MCF 10A (cell line): ENCODE data around the gene RNF212. TPM values are rescaled to one million over a fixed set of nuclear protein-coding genes. Genes with fewer than 3 reads are reported as not detected.

Experiments
- BruUV-seq: library from RNA; stranded (reverse); fragments of 400-500 nt; replicated peaks from 2 replicates; lab custom pipeline; 2021; lab: Mats Ljungman, UMichigan
- CTCF ChIA-PET: fragments of 300-600 bp; sonication (Branson Sonifier 250); formaldehyde crosslinking; extraction: SDS; loops from one replicate; lab custom pipeline; 2021; ENCODE audit warnings: antibody characterized with exemption, inconsistent platforms; lab: Yijun Ruan, JAX
- POLR2A ChIA-PET: fragments of 300-600, 350-650 bp; sonication (Branson Sonifier 250); formaldehyde crosslinking; extraction: SDS; loops from one replicate; lab custom pipeline; 2020; ENCODE audit warnings: antibody characterized with exemption, inconsistent platforms; lab: Yijun Ruan, JAX
- DNase-seq: peaks from one replicate; pipeline ENCODE4 v3.0.0-alpha.2; 2018; ENCODE audit not compliant: unreplicated experiment
- H3K27ac Mint-ChIP-seq: one replicate; pipeline ENCODE4 v1.8.0; 2022; ENCODE audit warnings: mild to moderate bottlenecking, low read depth, mixed read lengths; ENCODE audit not compliant: unreplicated experiment
- H3K27me3 Mint-ChIP-seq: one replicate; pipeline ENCODE4 v1.8.0; 2022; ENCODE audit warnings: mixed read lengths; ENCODE audit not compliant: insufficient read depth, unreplicated experiment
- H3K36me3 Mint-ChIP-seq: one replicate; pipeline ENCODE4 v1.8.0; 2022; ENCODE audit warnings: mild to moderate bottlenecking, moderate library complexity, mixed read lengths; ENCODE audit not compliant: insufficient read depth, unreplicated experiment
- H3K4me1 Mint-ChIP-seq: one replicate; pipeline ENCODE4 v1.8.0; 2022; ENCODE audit warnings: mixed read lengths; ENCODE audit not compliant: insufficient read depth, unreplicated experiment
- H3K4me3 Mint-ChIP-seq: one replicate; pipeline ENCODE4 v1.8.0; 2022; ENCODE audit warnings: mild to moderate bottlenecking, moderate library complexity, mixed read lengths; ENCODE audit not compliant: unreplicated experiment
- H3K9me3 Mint-ChIP-seq: one replicate; pipeline ENCODE4 v1.8.0; 2022; ENCODE audit warnings: mixed read lengths; ENCODE audit not compliant: unreplicated experiment
- intact Hi-C: fragments of 100-400 bp; cut with micrococcal nuclease; formaldehyde crosslinking; loops from 2 replicates; pipeline ENCODE4 v1.14.1; 2022
- total RNA-seq: library from RNA; stranded (reverse); gene quantifications from 2 replicates; pipeline ENCODE4 v1.2.3, GENCODE V29; 2022
- TF ChIP-seq, protein P1 (sequence below): fragments of 200-600 bp; IDR thresholded peaks from one replicate; pipeline ENCODE4 v1.8.0; 2022; ENCODE audit warnings: antibody characterized with exemption, mild to moderate bottlenecking; ENCODE audit not compliant: unreplicated experiment

Gene RNF212
- total RNA-seq, 1 experiment from 2014 or later: not detected

DNA sequence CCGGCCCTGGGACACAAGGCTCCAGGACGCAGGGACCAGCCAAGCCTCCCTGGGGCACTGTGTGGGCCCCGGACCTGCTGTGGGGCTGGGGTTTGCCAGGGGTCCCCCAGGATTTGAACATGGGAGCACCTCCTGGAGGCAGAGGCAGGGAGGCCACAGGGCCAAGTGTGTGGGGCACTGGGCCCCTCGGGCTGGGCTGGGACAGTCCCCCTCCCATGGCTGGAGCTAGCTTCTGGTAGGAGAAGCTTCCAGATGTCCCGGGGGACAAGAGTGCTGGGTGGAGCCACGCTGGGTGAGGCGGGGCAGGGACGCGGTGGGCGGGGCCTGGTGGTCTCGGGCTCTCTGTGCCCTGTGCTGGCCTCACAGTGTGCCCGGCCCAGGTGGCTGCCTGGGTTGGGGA, 83.3 kb downstream of the RNF212 start:
- H3K27me3 Mint-ChIP-seq: no peaks in the 10 kb centered on the region
- no peaks in the 10 kb centered on the region for H3K4me1 Mint-ChIP-seq
- BruUV-seq: no TSS peak
- CTCF ChIA-PET: no interaction called here
- DNase-seq: no peak
- intact Hi-C loops: no loop called here
- TF ChIP-seq, protein P1, sequence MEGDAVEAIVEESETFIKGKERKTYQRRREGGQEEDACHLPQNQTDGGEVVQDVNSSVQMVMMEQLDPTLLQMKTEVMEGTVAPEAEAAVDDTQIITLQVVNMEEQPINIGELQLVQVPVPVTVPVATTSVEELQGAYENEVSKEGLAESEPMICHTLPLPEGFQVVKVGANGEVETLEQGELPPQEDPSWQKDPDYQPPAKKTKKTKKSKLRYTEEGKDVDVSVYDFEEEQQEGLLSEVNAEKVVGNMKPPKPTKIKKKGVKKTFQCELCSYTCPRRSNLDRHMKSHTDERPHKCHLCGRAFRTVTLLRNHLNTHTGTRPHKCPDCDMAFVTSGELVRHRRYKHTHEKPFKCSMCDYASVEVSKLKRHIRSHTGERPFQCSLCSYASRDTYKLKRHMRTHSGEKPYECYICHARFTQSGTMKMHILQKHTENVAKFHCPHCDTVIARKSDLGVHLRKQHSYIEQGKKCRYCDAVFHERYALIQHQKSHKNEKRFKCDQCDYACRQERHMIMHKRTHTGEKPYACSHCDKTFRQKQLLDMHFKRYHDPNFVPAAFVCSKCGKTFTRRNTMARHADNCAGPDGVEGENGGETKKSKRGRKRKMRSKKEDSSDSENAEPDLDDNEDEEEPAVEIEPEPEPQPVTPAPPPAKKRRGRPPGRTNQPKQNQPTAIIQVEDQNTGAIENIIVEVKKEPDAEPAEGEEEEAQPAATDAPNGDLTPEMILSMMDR: no peak
- H3K4me3 Mint-ChIP-seq: no peak overlapping the region
- no peaks in the 10 kb centered on the region for H3K9me3 Mint-ChIP-seq
- no peak overlapping the region for H3K27ac Mint-ChIP-seq
- POLR2A ChIA-PET: no interaction called here
- peaks cover 28% of the 10 kb centered on the region for H3K36me3 Mint-ChIP-seq

DNA sequence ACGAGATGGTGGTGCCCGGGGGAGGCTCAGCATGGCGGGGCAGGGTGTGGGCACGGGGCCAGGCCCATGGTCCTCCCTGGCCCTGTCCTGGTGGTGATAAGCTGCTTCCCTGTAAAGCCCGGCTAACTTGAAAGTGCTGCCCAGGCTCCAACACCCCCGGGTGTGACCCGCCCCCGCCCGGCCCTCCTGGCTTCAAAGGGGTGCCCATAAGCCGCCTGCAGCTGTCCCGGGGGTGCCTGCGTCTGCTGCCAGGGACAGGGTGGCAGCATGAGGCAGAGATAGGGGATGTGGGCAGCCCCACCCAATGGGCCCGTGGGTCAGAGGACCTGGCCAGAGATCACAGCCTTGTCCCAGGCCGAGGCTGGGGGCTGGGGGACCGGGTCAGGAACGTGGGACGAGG, 83.8 kb downstream of the RNF212 start:
- Mint-ChIP-seq H3K4me1 (no peaks in the 10 kb centered on the region), H3K27me3 (no peaks in the 10 kb centered on the region), H3K36me3 (peaks cover 27% of the 10 kb centered on the region), H3K4me3 (no peak overlapping the region), H3K27ac (no peak overlapping the region), H3K9me3 (no peaks in the 10 kb centered on the region)
- no peak for DNase-seq
- ChIA-PET POLR2A (no interaction called here), CTCF (no interaction called here)
- TF ChIP-seq, protein P1: no peak
- intact Hi-C loops: no loop called here
- no TSS peak for BruUV-seq

DNA sequence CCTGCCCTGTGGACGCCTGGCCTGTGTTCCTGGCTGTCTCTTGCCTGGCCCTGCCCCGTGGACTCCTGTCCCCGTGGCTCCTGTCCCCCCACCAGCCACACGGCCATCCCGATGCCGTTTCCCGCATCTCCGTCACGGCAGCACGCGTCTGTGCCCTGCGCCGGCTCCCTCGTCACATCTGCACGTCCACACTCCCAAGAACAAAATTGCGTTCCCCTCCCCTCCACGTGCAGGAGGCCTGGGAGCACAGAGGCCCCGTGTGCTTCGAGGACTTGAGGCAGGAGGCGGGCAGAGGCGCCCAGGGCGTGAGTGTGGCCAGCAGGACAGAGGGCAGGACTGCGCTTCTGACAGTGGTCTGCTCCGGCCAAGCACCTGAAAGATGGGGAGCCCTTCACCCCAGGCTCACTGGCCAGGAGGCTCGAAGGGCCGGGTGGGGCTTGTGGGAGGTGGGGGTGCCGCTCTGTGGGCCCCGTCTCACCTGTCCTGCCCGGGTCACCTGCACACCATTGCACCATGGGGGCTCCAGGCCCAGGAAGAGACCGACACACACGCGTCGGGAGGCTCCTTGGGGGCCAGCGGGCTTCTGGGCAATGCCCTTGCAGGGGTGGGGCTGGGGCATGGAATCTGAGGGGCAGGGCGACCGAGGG, 84.7 kb downstream of the RNF212 start:
- H3K27ac Mint-ChIP-seq: no peak overlapping the region
- H3K36me3 Mint-ChIP-seq: peaks cover 26% of the 10 kb centered on the region
- TF ChIP-seq, protein P1: no peak
- H3K27me3 Mint-ChIP-seq: no peaks in the 10 kb centered on the region
- no peaks in the 10 kb centered on the region for H3K9me3 Mint-ChIP-seq
- H3K4me1 Mint-ChIP-seq: no peaks in the 10 kb centered on the region
- no peak overlapping the region for H3K4me3 Mint-ChIP-seq
- no TSS peak for BruUV-seq
- intact Hi-C loops: no loop called here
- DNase-seq: no peak
- POLR2A ChIA-PET: no interaction called here
- CTCF ChIA-PET: interaction anchor here (0.6 kb wide), 1 partner anchor 321 kb away, joined by 3 read pairs; no protein-coding TSS in a partner anchor

DNA sequence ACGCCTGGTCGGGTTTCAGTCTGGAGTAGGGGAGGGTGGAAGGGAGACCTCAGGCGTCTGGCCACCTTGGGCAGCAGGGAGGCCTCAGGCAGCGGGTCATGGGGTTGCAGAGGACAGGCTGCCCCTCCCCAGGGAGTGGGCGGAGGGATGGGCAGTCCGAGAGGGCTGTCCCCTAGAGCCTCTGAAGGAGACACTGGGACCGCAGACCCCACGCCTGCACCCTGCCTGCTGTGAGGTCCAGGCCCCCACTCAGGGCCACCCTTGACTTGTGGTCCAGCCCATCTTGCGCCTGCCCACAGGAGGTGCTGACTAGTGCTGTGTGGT, 85.5 kb downstream of the RNF212 start:
- BruUV-seq: no TSS peak

More for the DNA sequence above, 85.5 kb downstream of the RNF212 start:
- no peak overlapping the region for H3K27ac Mint-ChIP-seq
- TF ChIP-seq, protein P1: no peak
- H3K4me3 Mint-ChIP-seq: no peak overlapping the region
- H3K27me3 Mint-ChIP-seq: no peaks in the 10 kb centered on the region
- ChIA-PET POLR2A (no interaction called here), CTCF (no interaction called here)
- no peaks in the 10 kb centered on the region for H3K4me1 Mint-ChIP-seq
- DNase-seq: no peak
- no peaks in the 10 kb centered on the region for H3K9me3 Mint-ChIP-seq
- intact Hi-C loops: no loop called here
- peaks cover 25% of the 10 kb centered on the region for H3K36me3 Mint-ChIP-seq
